GM20431 (cell line): ENCODE data around the gene CTAGE1.
"Not testable (repeated sequence)": the region's sequence is repeated elsewhere in the genome, so short reads cannot be mapped to it uniquely, and the experiment has no call there.

Experiments used
- in situ Hi-C: fragments of 300-500 bp; cut with MseI, MboI; formaldehyde crosslinking; loops from one replicate; pipeline ENCODE4 v1.15.0; 2020; ENCODE audit warnings: low sequenced_read_pairs; ENCODE audit not compliant: unreplicated experiment

CTAGE1 gene, protein sequence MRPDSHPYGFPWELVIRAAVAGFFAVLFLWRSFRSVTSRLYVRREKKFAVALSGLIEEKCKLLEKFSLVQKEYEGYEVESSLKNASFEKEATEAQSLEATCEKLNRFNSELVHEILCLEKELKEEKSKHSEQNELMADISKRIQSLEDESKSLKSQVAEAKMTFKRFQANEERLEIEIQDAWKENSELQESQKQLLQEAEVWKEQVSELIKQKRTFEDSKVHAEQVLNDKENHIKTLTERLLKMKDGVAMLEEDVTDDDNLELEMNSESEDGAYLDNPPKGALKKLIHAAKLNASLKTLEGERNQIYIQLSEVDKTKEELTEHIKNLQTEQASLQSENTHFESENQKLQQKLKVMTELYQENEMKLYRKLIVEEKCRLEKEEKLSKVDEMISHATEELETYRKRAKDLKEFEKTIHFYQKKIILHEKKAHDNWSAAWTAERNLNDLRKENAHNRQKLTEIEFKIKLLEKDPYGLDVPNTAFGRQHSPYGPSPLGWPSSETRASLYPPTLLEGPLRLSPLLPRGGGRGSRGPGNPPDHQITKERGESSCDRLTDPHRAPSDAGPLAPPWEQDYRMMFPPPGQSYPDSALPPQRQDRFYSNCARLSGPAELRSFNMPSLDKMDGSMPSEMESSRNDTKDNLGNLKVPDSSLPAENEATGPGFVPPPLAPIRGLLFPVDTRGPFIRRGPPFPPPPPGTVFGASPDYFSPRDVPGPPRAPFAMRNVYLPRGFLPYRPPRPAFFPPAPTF

GRCh38 chr18:22417496-22418188 is at the start of gene CTAGE1:
CTAGE1 (minus strand) TSS chr18:22417915; CDS start chr18:22417811, 104 bp downstream.
- in situ Hi-C loops = no loop called here

- in situ Hi-C loops = no loop called here
Observed at GRCh38 chr18:22466608-22467395, 49.1 kb upstream of the CTAGE1 start.

DNA sequence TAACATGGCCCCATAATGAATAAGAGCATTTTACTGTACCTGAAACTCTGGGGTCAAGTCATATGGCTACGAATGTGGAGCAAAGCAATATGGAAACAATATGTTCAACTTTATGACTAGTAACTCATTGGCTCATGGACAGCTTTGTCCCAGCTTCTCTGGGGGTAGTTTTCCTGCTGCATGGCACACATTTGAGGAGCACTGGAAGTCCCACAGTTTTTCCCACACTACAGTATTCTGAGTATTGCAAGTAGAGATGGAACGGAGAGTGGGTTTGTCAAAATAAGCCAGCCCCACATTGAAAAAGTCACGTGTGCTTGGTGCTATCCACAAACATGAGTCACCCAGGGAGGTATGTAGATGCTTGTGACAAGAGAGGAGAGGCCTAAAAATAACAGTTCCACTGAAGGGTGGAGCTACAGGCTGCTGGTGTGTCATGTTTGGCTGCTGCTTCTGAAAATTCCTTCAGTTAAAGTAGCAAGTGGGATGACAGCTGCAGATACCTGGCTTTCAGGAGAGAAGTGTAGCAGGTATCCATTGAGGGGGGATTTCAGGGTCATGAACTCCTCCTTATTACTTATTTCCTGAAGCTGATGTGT is 48.2 kb upstream of the CTAGE1 start:
- in situ Hi-C loops = no loop called here

DNA sequence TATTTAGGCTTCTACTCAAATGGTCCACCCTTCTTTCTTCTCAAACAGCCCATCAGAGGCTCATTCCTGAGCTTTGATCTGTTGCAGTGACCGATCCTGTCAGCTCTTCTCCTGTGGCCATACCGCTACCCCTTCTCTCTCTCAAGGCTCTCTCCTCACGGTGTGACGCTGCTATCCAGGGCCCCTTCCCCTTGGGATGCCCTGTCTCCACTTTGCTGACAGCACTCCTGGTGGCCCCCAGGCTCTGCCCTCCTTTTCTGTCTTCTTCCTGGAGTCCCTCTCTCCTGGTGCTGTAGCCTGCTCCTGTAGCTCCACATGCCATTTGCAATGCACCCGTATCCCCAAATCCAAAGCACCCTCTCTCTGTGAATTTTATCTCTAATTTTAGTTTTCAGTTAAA is 45.4 kb upstream of the CTAGE1 start:
- in situ Hi-C loops = no loop called here

DNA sequence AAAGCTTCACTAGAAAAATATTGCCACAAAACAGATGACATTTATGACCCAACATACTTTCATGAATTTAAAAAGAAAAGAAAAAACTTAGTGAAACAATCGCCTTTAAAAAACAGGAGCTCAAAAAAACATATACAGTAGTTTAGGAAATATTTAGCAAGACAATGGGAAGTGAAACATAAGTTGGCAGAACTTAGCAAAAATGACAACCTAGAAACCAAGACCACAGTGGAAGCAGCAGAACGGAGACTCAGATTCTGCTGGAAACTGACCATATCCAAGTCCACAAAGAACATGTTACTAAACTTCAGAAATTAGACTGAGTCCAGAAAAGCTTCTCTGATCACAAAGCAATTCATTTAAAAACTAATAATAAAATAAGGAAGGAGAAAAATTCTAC is 41.8 kb upstream of the CTAGE1 start:
- in situ Hi-C loops = no loop called here

- in situ Hi-C loops = no loop called here
Observed at GRCh38 chr18:22457524-22457923, 39.8 kb upstream of the CTAGE1 start.

DNA sequence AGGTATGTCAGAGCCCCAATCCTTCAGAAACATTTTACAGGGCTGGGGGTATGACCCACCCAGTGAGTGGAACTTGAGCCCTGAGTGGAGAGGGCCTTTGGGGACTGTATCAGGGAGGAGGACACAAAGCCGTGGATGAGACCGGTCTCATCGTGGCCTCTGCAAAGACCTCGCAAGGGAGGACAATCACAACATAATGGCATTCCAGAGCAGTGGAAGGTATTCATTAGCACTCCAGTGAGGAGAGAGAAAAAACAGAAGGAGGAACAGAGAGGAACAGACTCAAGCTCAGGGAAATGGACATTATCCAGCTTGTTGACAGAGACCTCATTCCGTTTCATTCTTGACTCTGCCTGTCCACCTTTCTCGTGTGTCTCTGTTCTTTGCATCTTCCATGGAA is 38.8 kb upstream of the CTAGE1 start:
- in situ Hi-C loops = no loop called here

- in situ Hi-C loops = no loop called here
Observed at GRCh38 chr18:22456116-22456480, 38.4 kb upstream of the CTAGE1 start.

DNA sequence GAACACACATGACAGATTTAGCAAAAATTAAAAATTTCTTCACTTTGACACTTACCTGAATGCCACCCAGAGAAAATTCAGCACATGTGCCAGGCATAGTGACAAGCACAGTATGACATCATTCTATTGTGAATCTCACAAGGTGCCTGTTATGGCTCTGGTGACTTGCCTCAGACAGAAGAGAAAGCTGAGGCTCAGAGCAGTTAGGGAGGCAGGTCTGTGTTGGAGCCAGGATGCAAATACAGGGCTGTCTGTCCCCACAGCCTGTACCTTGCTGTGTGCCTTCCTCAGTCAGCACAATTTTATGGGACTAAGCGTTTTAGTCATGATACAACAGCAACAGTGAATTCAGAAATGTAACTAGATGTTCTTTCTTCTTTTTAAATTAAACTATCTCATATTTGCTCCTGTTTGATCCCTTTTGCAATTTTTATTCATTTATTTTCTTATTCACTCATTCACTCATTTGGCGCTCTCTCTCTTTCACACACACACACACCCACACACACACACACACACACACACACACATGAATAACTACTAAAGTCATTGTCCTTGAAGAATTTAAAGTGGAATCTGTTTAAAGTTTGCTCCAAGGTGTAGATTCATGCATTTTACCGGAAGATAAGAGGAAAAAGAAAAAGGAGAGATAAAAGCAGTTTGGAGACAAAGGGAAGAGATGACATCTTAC is 37.9 kb upstream of the CTAGE1 start:
- in situ Hi-C loops = no loop called here

DNA sequence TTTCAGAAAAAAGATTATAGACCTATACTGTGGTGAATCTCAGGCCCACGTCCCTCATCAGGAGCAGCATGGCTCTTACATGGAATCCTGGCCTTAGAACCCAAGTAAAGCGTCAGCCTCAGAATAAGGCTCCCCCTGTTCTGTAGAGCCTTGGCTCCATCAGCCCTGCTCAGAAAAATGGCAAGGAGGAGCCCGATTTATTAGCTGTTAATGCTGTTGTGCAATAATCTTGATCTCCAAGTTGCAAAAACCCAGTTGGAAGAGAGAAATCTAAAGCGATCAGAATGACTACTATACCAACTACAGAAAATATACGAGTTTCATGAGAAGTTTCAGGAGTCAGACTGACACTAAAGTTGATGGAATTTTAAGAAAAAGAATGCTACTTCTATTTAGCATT is 35.6 kb upstream of the CTAGE1 start:
- in situ Hi-C loops = no loop called here

- in situ Hi-C loops = no loop called here
Observed at GRCh38 chr18:22452226-22452668, 34.5 kb upstream of the CTAGE1 start.

GRCh38 chr18:22451796-22452195 is 34.1 kb upstream of the CTAGE1 start:
- in situ Hi-C loops = no loop called here

GRCh38 chr18:22450766-22451165 is 33.1 kb upstream of the CTAGE1 start:
- in situ Hi-C loops = not testable (repeated sequence)

GRCh38 chr18:22450318-22450717 is 32.6 kb upstream of the CTAGE1 start:
- in situ Hi-C loops = not testable (repeated sequence)

DNA sequence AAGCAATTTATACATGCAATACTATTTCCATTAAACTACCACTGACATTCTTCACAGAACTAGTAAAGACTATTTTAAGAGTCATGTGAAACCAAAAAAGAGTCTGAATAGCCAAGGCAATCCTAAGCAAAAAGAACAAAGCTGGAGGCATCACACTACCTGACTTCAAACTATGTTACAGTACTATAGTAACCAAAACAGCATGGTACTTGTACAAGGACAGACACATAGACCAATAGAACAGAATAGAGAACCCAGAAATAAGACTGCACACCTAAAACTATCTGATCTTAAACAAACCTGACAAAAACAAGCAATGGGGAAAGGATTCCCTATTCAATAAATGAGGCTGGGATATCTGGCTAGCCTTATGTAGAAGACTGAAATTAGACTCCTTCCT is 32.0 kb upstream of the CTAGE1 start:
- in situ Hi-C loops = not testable (repeated sequence)

GRCh38 chr18:22448238-22448637 is 30.5 kb upstream of the CTAGE1 start:
- in situ Hi-C loops = no loop called here

- in situ Hi-C loops = no loop called here
Observed at GRCh38 chr18:22447792-22448191, 30.1 kb upstream of the CTAGE1 start.

GRCh38 chr18:22446911-22447310 is 29.2 kb upstream of the CTAGE1 start:
- in situ Hi-C loops = no loop called here

DNA sequence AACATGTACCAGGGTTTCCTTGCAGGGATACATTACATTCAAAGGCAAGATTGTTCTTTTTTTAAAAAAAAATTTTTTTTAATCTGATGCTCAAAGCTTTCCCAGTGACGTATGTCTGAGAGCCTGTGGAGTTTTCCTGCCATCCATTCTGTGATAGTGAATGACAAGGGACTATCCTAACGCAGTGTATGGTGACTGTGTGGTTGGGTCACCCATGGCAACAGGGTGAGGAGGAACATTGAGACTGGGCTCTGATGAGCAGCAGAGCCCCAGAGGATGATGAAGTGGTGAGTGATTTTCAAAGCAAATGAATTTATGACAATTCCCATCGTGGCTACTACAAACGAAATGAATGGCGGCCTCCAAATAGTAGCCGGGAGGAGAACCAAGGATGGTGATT is 28.6 kb upstream of the CTAGE1 start:
- in situ Hi-C loops = no loop called here
